WTC11 (cell line): ENCODE results near the gene PLEKHG5. TPM values are rescaled to one million over a fixed set of nuclear protein-coding genes. Genes with fewer than 3 reads are reported as not detected.

Experiments used
- ATAC-seq: fragments of 200-7000 bp; cut with Tn5 transposase; 2 replicates; pipeline ENCODE4 v1.10.0; 2021; ENCODE audit warnings: mild to moderate bottlenecking, moderate library complexity
- CTCF ChIA-PET: fragments of 300-600 bp; sonication (Branson Sonifier 250); formaldehyde crosslinking; loops from one replicate; lab custom pipeline; 2021; ENCODE audit warnings: antibody characterized with exemption; lab: Charles Lee
- POLR2A ChIA-PET: fragments of 350-600 bp; sonication (Branson Sonifier 250); formaldehyde crosslinking; loops from one replicate; lab custom pipeline; 2021; ENCODE audit warnings: antibody characterized with exemption; lab: Charles Lee
- DNase-seq: peaks from one replicate; pipeline ENCODE4 v3.0.0; 2021; ENCODE audit warnings: low spot score
- H3K27ac Mint-ChIP-seq: 2 replicates; pipeline ENCODE4 v1.8.0; 2021; ENCODE audit warnings: mixed read lengths
- H3K27me3 Mint-ChIP-seq: 2 replicates; pipeline ENCODE4 v1.8.0; 2021; ENCODE audit warnings: low read depth, mild to moderate bottlenecking, moderate library complexity, mixed read lengths
- H3K36me3 Mint-ChIP-seq: 2 replicates; pipeline ENCODE4 v1.8.0; 2021; ENCODE audit warnings: mixed read lengths
- H3K4me1 Mint-ChIP-seq: 2 replicates; pipeline ENCODE4 v1.8.0; 2022; ENCODE audit warnings: mixed read lengths
- H3K4me3 Mint-ChIP-seq: 2 replicates; pipeline ENCODE4 v1.8.0; 2021; ENCODE audit warnings: mild to moderate bottlenecking, moderate library complexity, mixed read lengths
- H3K9me3 Mint-ChIP-seq: 2 replicates; pipeline ENCODE4 v1.8.0; 2021; ENCODE audit warnings: mixed read lengths
- ATF1 ChIP-seq: sonication (generic); formaldehyde crosslinking; IDR thresholded peaks from 2 replicates; pipeline ENCODE4 v1.8.1; 2023; ENCODE audit warnings: mild to moderate bottlenecking, moderate library complexity, missing genetic modification reagents
- FOXK1 ChIP-seq: sonication (generic); formaldehyde crosslinking; IDR thresholded peaks from 2 replicates; pipeline ENCODE4 v1.8.0; 2022; ENCODE audit warnings: mild to moderate bottlenecking, moderate library complexity, missing genetic modification reagents
- MYBL2 ChIP-seq: sonication (generic); formaldehyde crosslinking; IDR thresholded peaks from 2 replicates; pipeline ENCODE4 v1.8.1; 2023; ENCODE audit warnings: mild to moderate bottlenecking, moderate library complexity, missing genetic modification reagents
- NFATC4 ChIP-seq: fragments of 250-450 bp; sonication (Bioruptor Pico); IDR thresholded peaks from 2 replicates; pipeline ENCODE4 v1.9.0; 2021; ENCODE audit warnings: mild to moderate bottlenecking
- NFE2L1 ChIP-seq: sonication (generic); formaldehyde crosslinking; IDR thresholded peaks from 2 replicates; pipeline ENCODE4 v1.8.1; 2023; ENCODE audit warnings: missing genetic modification reagents
- NFYB ChIP-seq: sonication (generic); formaldehyde crosslinking; conservative IDR thresholded peaks from 2 replicates; pipeline ENCODE4 v1.8.0; 2022; ENCODE audit warnings: low read depth, missing genetic modification reagents
- NR3C1 ChIP-seq: sonication (generic); formaldehyde crosslinking; conservative IDR thresholded peaks from 2 replicates; pipeline ENCODE4 v1.8.1; 2023; ENCODE audit warnings: low read depth, mild to moderate bottlenecking, missing genetic modification reagents
- PRRX2 ChIP-seq: fragments of 250-450 bp; sonication (Bioruptor Pico); IDR thresholded peaks from 2 replicates; pipeline ENCODE4 v1.8.0; 2021; ENCODE audit warnings: mild to moderate bottlenecking
- TCF7 ChIP-seq: sonication (generic); formaldehyde crosslinking; IDR thresholded peaks from 2 replicates; pipeline ENCODE4 v1.8.0; 2022; ENCODE audit warnings: mild to moderate bottlenecking, low read depth, missing genetic modification reagents, moderate library complexity
- ZNF121 ChIP-seq: sonication (generic); formaldehyde crosslinking; IDR thresholded peaks from 2 replicates; pipeline ENCODE4 v1.8.0; 2023; ENCODE audit warnings: missing genetic modification reagents
- ZNF138 ChIP-seq: sonication (generic); formaldehyde crosslinking; conservative IDR thresholded peaks from 2 replicates; pipeline ENCODE4 v1.8.1; 2022; ENCODE audit warnings: mild to moderate bottlenecking, moderate library complexity, missing genetic modification reagents
- ZNF219 ChIP-seq: sonication (generic); formaldehyde crosslinking; IDR thresholded peaks from 2 replicates; pipeline ENCODE4 v1.8.0; 2023; ENCODE audit warnings: missing genetic modification reagents, mild to moderate bottlenecking, borderline replicate concordance
- ZNF232 ChIP-seq: sonication (generic); formaldehyde crosslinking; IDR thresholded peaks from 2 replicates; pipeline ENCODE4 v1.8.0; 2022; ENCODE audit warnings: mild to moderate bottlenecking, missing genetic modification reagents
- ZNF416 ChIP-seq: fragments of 250-450 bp; sonication (Bioruptor Pico); IDR thresholded peaks from 2 replicates; pipeline ENCODE4 v1.9.0; 2021; ENCODE audit warnings: mild to moderate bottlenecking, inconsistent platforms
- total RNA-seq: library from RNA; stranded (reverse); gene quantifications from 3 replicates; pipeline ENCODE4 v1.2.3, GENCODE V29; 2021
- TF ChIP-seq, protein P1 (sequence below): fragments of 250-450 bp; sonication (Bioruptor Pico); IDR thresholded peaks from 2 replicates; pipeline ENCODE4 v2.1.2; 2022; ENCODE audit warnings: mild to moderate bottlenecking, moderate library complexity
- TF ChIP-seq, protein P2 (sequence below): sonication (generic); formaldehyde crosslinking; IDR thresholded peaks from 2 replicates; pipeline ENCODE4 v1.8.0; 2022; ENCODE audit warnings: mild to moderate bottlenecking, missing genetic modification reagents
- TF ChIP-seq, protein P3 (sequence below): sonication (generic); formaldehyde crosslinking; IDR thresholded peaks from 2 replicates; pipeline ENCODE4 v1.8.0; 2023; ENCODE audit warnings: missing genetic modification reagents, mild to moderate bottlenecking, borderline replicate concordance
- TF ChIP-seq, protein P4 (sequence below): sonication (generic); formaldehyde crosslinking; IDR thresholded peaks from 2 replicates; pipeline ENCODE4 v1.8.1; 2022; ENCODE audit warnings: low read depth, mild to moderate bottlenecking, moderate library complexity, missing genetic modification reagents, borderline replicate concordance
- TF ChIP-seq, protein P5 (sequence below): fragments of 250-450 bp; sonication (Bioruptor Pico); IDR thresholded peaks from 2 replicates; pipeline ENCODE4 v1.8.0; 2021; ENCODE audit warnings: mild to moderate bottlenecking
- TF ChIP-seq, protein P6 (sequence below): fragments of 250-450 bp; sonication (Bioruptor Pico); IDR thresholded peaks from 2 replicates; pipeline ENCODE4 v1.9.0; 2021; ENCODE audit warnings: mild to moderate bottlenecking
- TF ChIP-seq, protein P7 (sequence below): sonication (generic); formaldehyde crosslinking; IDR thresholded peaks from 2 replicates; pipeline ENCODE4 v1.8.0; 2023; ENCODE audit warnings: missing genetic modification reagents

PLEKHG5 gene
- total RNA-seq, 1 experiment from 2014 or later = 27.5 TPM

DNA sequence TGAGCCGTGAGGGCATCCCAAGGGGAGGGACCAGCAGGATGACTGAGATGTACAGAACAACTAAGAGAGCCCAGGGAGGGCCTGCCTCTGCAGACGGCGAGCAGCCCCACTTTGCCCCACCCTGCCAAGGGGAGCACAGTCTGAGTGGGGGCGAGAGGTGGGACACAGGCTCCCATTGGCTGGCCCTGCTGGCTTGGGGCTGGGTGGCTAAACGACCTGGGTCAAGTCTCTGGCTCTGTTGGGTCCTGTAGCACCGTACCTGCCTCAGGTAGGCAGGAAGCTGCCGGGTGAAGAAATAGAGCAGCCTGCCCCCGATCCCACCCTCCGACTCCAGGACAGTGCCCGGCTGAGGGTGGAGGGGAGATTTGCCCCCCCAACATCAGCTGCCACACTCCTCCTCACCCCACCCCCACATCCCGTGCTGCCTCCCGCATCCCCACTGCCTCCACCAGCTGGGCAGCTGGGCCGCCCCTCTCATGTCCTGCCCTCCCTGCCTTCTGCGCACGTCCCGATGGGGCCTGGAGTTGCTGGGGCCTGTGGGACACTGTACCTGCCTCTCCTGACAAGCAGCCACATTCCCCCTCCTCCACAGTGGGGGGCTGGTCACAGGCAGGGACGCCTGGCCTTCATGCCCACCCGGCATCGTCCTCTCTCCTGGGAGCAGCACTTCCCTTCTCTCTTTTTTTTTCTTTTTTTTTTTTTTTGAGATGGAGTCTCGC is 12.6 kb upstream of the PLEKHG5 start:
- ATAC-seq = no peak
- H3K36me3 Mint-ChIP-seq = no peaks in the 10 kb centered on the region
- H3K4me3 Mint-ChIP-seq = no peak overlapping the region
- H3K9me3 Mint-ChIP-seq = no peaks in the 10 kb centered on the region
- H3K27ac Mint-ChIP-seq = no peak overlapping the region
- no peak for DNase-seq
- ChIA-PET CTCF (interaction anchor here (1.0 to 5.3 kb wide), 4 partner anchors 9 to 704 kb away, joined by 4 to 25 read pairs (median 5); no protein-coding TSS in a partner anchor), POLR2A (no interaction called here)
- no peaks in the 10 kb centered on the region for H3K4me1 Mint-ChIP-seq
- TF ChIP-seq ZNF121 (CRISPR knock-in tag) (no peak), PRRX2 (CRISPR knock-in tag) (no peak), ZNF138 (CRISPR knock-in tag) (no peak), NFE2L1 (CRISPR knock-in tag) (no peak), TCF7 (CRISPR knock-in tag) (no peak), ATF1 (no peak), NR3C1 (CRISPR knock-in tag) (no peak)
- TF ChIP-seq, protein P1, sequence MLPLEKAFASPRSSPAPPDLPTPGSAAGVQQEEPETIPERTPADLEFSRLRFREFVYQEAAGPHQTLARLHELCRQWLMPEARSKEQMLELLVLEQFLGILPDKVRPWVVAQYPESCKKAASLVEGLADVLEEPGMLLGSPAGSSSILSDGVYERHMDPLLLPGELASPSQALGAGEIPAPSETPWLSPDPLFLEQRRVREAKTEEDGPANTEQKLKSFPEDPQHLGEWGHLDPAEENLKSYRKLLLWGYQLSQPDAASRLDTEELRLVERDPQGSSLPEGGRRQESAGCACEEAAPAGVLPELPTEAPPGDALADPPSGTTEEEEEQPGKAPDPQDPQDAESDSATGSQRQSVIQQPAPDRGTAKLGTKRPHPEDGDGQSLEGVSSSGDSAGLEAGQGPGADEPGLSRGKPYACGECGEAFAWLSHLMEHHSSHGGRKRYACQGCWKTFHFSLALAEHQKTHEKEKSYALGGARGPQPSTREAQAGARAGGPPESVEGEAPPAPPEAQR (CRISPR knock-in tag) = no peak
- TF ChIP-seq, protein P2, sequence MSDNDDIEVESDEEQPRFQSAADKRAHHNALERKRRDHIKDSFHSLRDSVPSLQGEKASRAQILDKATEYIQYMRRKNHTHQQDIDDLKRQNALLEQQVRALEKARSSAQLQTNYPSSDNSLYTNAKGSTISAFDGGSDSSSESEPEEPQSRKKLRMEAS (CRISPR knock-in tag) = no peak
- TF ChIP-seq, protein P3, sequence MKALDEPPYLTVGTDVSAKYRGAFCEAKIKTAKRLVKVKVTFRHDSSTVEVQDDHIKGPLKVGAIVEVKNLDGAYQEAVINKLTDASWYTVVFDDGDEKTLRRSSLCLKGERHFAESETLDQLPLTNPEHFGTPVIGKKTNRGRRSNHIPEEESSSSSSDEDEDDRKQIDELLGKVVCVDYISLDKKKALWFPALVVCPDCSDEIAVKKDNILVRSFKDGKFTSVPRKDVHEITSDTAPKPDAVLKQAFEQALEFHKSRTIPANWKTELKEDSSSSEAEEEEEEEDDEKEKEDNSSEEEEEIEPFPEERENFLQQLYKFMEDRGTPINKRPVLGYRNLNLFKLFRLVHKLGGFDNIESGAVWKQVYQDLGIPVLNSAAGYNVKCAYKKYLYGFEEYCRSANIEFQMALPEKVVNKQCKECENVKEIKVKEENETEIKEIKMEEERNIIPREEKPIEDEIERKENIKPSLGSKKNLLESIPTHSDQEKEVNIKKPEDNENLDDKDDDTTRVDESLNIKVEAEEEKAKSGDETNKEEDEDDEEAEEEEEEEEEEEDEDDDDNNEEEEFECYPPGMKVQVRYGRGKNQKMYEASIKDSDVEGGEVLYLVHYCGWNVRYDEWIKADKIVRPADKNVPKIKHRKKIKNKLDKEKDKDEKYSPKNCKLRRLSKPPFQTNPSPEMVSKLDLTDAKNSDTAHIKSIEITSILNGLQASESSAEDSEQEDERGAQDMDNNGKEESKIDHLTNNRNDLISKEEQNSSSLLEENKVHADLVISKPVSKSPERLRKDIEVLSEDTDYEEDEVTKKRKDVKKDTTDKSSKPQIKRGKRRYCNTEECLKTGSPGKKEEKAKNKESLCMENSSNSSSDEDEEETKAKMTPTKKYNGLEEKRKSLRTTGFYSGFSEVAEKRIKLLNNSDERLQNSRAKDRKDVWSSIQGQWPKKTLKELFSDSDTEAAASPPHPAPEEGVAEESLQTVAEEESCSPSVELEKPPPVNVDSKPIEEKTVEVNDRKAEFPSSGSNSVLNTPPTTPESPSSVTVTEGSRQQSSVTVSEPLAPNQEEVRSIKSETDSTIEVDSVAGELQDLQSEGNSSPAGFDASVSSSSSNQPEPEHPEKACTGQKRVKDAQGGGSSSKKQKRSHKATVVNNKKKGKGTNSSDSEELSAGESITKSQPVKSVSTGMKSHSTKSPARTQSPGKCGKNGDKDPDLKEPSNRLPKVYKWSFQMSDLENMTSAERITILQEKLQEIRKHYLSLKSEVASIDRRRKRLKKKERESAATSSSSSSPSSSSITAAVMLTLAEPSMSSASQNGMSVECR = no peak
- TF ChIP-seq, protein P4, sequence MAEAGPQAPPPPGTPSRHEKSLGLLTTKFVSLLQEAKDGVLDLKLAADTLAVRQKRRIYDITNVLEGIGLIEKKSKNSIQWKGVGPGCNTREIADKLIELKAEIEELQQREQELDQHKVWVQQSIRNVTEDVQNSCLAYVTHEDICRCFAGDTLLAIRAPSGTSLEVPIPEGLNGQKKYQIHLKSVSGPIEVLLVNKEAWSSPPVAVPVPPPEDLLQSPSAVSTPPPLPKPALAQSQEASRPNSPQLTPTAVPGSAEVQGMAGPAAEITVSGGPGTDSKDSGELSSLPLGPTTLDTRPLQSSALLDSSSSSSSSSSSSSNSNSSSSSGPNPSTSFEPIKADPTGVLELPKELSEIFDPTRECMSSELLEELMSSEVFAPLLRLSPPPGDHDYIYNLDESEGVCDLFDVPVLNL (CRISPR knock-in tag) = no peak
- TF ChIP-seq, protein P5, sequence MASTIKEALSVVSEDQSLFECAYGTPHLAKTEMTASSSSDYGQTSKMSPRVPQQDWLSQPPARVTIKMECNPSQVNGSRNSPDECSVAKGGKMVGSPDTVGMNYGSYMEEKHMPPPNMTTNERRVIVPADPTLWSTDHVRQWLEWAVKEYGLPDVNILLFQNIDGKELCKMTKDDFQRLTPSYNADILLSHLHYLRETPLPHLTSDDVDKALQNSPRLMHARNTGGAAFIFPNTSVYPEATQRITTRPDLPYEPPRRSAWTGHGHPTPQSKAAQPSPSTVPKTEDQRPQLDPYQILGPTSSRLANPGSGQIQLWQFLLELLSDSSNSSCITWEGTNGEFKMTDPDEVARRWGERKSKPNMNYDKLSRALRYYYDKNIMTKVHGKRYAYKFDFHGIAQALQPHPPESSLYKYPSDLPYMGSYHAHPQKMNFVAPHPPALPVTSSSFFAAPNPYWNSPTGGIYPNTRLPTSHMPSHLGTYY = no peak
- H3K27me3 Mint-ChIP-seq = peaks cover 6% of the 10 kb centered on the region

DNA sequence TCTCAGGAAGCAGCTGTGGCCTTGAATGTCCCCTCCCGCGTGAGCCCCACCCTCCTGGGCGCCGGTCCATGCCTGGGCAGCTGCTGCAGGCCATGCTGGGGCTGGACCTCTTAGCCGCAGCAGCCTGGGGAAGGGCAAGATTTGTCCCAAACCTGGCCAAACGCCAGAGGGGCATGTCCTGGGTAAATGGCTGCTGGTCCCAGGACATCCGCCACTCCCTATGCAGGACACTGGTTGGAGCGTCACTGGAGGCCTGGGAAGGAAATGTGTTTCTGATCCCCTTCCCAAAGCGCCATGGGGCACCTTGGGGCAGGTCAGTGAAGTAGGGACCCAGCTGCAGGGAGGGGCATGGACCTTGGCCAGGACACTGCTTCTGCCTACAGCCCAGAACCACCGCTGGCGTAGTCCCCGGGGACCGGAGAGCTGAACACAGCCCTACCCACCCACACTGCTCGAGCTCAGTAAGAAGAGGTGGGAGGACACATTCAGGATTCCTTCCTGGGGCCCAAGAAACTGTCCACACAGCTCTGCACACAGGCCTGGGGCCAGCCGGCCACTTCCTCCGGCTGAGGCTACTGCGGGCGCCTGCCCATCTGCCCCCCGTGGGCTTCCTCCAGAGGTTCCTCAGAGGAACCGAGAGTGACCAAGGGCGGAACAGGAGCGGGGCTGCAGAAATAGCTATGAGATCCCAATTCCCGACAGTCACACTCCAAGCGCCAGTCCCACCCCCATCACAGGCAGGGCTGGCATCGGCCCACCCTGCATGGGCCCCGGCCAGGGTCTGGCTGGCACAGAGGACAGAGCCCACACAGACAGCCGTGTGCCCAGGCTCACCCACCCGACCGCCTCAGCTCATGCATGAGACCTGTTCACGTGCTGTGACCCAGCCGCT is 10.8 kb upstream of the PLEKHG5 start:
- Mint-ChIP-seq H3K27me3 (peaks cover 17% of the 10 kb centered on the region), H3K4me1 (peaks cover 6% of the 10 kb centered on the region), H3K36me3 (no peaks in the 10 kb centered on the region), H3K9me3 (no peaks in the 10 kb centered on the region), H3K27ac (no peak overlapping the region), H3K4me3 (no peak overlapping the region)
- DNase-seq = no peak
- ATAC-seq = no peak
- ChIA-PET POLR2A (interaction anchor here (0.7 kb wide), 1 partner anchor 184 kb away, joined by 5 read pairs; no protein-coding TSS in a partner anchor), CTCF (interaction anchor here (0.6 to 5.3 kb wide), 7 partner anchors 11 to 81 kb away, joined by 3 to 25 read pairs (median 6); partner anchors contain the start of gene PLEKHG5)
- TF ChIP-seq ZNF416 (no peak), ZNF219 (CRISPR knock-in tag) (no peak), ZNF121 (CRISPR knock-in tag) (no peak), ATF1 (no peak), NFATC4 (CRISPR knock-in tag) (no peak), MYBL2 (CRISPR knock-in tag) (no peak), ZNF232 (CRISPR knock-in tag) (no peak), FOXK1 (no peak), NFYB (no peak)
- TF ChIP-seq, protein P6, sequence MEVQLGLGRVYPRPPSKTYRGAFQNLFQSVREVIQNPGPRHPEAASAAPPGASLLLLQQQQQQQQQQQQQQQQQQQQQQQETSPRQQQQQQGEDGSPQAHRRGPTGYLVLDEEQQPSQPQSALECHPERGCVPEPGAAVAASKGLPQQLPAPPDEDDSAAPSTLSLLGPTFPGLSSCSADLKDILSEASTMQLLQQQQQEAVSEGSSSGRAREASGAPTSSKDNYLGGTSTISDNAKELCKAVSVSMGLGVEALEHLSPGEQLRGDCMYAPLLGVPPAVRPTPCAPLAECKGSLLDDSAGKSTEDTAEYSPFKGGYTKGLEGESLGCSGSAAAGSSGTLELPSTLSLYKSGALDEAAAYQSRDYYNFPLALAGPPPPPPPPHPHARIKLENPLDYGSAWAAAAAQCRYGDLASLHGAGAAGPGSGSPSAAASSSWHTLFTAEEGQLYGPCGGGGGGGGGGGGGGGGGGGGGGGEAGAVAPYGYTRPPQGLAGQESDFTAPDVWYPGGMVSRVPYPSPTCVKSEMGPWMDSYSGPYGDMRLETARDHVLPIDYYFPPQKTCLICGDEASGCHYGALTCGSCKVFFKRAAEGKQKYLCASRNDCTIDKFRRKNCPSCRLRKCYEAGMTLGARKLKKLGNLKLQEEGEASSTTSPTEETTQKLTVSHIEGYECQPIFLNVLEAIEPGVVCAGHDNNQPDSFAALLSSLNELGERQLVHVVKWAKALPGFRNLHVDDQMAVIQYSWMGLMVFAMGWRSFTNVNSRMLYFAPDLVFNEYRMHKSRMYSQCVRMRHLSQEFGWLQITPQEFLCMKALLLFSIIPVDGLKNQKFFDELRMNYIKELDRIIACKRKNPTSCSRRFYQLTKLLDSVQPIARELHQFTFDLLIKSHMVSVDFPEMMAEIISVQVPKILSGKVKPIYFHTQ = no peak
- TF ChIP-seq, protein P7, sequence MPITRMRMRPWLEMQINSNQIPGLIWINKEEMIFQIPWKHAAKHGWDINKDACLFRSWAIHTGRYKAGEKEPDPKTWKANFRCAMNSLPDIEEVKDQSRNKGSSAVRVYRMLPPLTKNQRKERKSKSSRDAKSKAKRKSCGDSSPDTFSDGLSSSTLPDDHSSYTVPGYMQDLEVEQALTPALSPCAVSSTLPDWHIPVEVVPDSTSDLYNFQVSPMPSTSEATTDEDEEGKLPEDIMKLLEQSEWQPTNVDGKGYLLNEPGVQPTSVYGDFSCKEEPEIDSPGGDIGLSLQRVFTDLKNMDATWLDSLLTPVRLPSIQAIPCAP = no peak
